ENCODE data around the gene DPP7. TPM values are rescaled to one million over a fixed set of nuclear protein-coding genes. Genes with fewer than 3 reads are reported as not detected.
A peak's percentile ranks its signal among the peaks of the same experiment; 100 is the strongest.

Gene DPP7
- total RNA-seq, 2 experiments from 2014 or later, result 248 TPM

GRCh38 chr9:137146527-137146918, 32.0 kb upstream of the DPP7 start:
- DNase-seq (no peak), ATAC-seq (no peak)
- H3K27ac Mint-ChIP-seq, result no peak overlapping the region
- no peaks in the 10 kb centered on the region for H3K9me3 Mint-ChIP-seq (ENCODE audit: insufficient read depth)
- no peaks in the 10 kb centered on the region for H3K36me3 Mint-ChIP-seq (ENCODE audit: low read depth)
- H3K4me1 Mint-ChIP-seq (ENCODE audit: low read depth), result peaks cover 7% of the 10 kb centered on the region
- no peak overlapping the region for H3K4me3 Mint-ChIP-seq
- ChIA-PET POLR2A (interaction anchor here (1.0 kb wide), 1 partner anchor 42 kb away, joined by 3 read pairs; no protein-coding TSS in a partner anchor), CTCF (no interaction called here)
- H3K27me3 Mint-ChIP-seq (ENCODE audit: low read depth), result peaks cover 10% of the 10 kb centered on the region

GRCh38 chr9:137145731-137146526, 31.4 kb upstream of the DPP7 start:
- no peaks in the 10 kb centered on the region for H3K36me3 Mint-ChIP-seq (ENCODE audit: low read depth)
- peaks cover 10% of the 10 kb centered on the region for H3K27me3 Mint-ChIP-seq (ENCODE audit: low read depth)
- no peak overlapping the region for H3K27ac Mint-ChIP-seq
- H3K4me3 Mint-ChIP-seq, result no peak overlapping the region
- ChIA-PET POLR2A (interaction anchor here (1.0 kb wide), 1 partner anchor 43 kb away, joined by 3 read pairs; no protein-coding TSS in a partner anchor), CTCF (no interaction called here)
- no peak for DNase-seq
- ATAC-seq, result no peak
- peaks cover 4% of the 10 kb centered on the region for H3K4me1 Mint-ChIP-seq (ENCODE audit: low read depth)
- no peaks in the 10 kb centered on the region for H3K9me3 Mint-ChIP-seq (ENCODE audit: insufficient read depth)

GRCh38 chr9:137143459-137143858, 28.9 kb upstream of the DPP7 start:
- Mint-ChIP-seq H3K27ac (no peak overlapping the region), H3K4me1 (ENCODE audit: low read depth) (peaks cover 14% of the 10 kb centered on the region), H3K36me3 (ENCODE audit: low read depth) (no peaks in the 10 kb centered on the region), H3K9me3 (ENCODE audit: insufficient read depth) (no peaks in the 10 kb centered on the region), H3K27me3 (ENCODE audit: low read depth) (peaks cover 22% of the 10 kb centered on the region), H3K4me3 (no peak overlapping the region)
- POLR2A ChIA-PET, result no interaction called here
- ATAC-seq (no peak), DNase-seq (no peak)
- CTCF ChIA-PET, result no interaction called here

- Mint-ChIP-seq H3K27ac (no peak overlapping the region), H3K9me3 (ENCODE audit: insufficient read depth) (no peaks in the 10 kb centered on the region), H3K27me3 (ENCODE audit: low read depth) (peaks cover 31% of the 10 kb centered on the region), H3K4me1 (ENCODE audit: low read depth) (peaks cover 14% of the 10 kb centered on the region), H3K36me3 (ENCODE audit: low read depth) (no peaks in the 10 kb centered on the region), H3K4me3 (no peak overlapping the region)
- ChIA-PET CTCF (no interaction called here), POLR2A (no interaction called here)
- ATAC-seq, result no peak
- DNase-seq, result no peak
Observed at GRCh38 chr9:137141976-137142936, 27.7 kb upstream of the DPP7 start.

GRCh38 chr9:137141050-137141810, 26.7 kb upstream of the DPP7 start:
- DNase-seq (no peak), ATAC-seq (no peak)
- peaks cover 14% of the 10 kb centered on the region for H3K4me1 Mint-ChIP-seq (ENCODE audit: low read depth)
- no peak overlapping the region for H3K4me3 Mint-ChIP-seq
- POLR2A ChIA-PET, result no interaction called here
- no peaks in the 10 kb centered on the region for H3K9me3 Mint-ChIP-seq (ENCODE audit: insufficient read depth)
- CTCF ChIA-PET, result no interaction called here
- no peaks in the 10 kb centered on the region for H3K36me3 Mint-ChIP-seq (ENCODE audit: low read depth)
- no peak overlapping the region for H3K27ac Mint-ChIP-seq
- peaks cover 34% of the 10 kb centered on the region for H3K27me3 Mint-ChIP-seq (ENCODE audit: low read depth)

- Mint-ChIP-seq H3K27me3 (ENCODE audit: low read depth) (peaks cover 39% of the 10 kb centered on the region), H3K36me3 (ENCODE audit: low read depth) (no peaks in the 10 kb centered on the region), H3K4me1 (ENCODE audit: low read depth) (peaks cover 14% of the 10 kb centered on the region), H3K4me3 (no peak overlapping the region), H3K9me3 (ENCODE audit: insufficient read depth) (no peaks in the 10 kb centered on the region), H3K27ac (no peak overlapping the region)
- DNase-seq (no peak), ATAC-seq (no peak)
- ChIA-PET CTCF (no interaction called here), POLR2A (interaction anchor here (1.0 kb wide), 1 partner anchor 11 kb away, joined by 3 read pairs; no protein-coding TSS in a partner anchor)
Observed at GRCh38 chr9:137140151-137141012, 25.8 kb upstream of the DPP7 start.

- Mint-ChIP-seq H3K9me3 (ENCODE audit: insufficient read depth) (no peaks in the 10 kb centered on the region), H3K27ac (no peak overlapping the region), H3K4me3 (no peak overlapping the region), H3K27me3 (ENCODE audit: low read depth) (peaks cover 39% of the 10 kb centered on the region), H3K4me1 (ENCODE audit: low read depth) (peaks cover 14% of the 10 kb centered on the region), H3K36me3 (ENCODE audit: low read depth) (no peaks in the 10 kb centered on the region)
- POLR2A ChIA-PET, result interaction anchor here (1.0 kb wide), 1 partner anchor 10 kb away, joined by 3 read pairs; no protein-coding TSS in a partner anchor
- DNase-seq (no peak), ATAC-seq (peak; percentile 41)
- CTCF ChIA-PET, result no interaction called here
Observed at GRCh38 chr9:137139468-137140150, 25.1 kb upstream of the DPP7 start.

- DNase-seq (peak; percentile 54), ATAC-seq (peak; percentile 84)
- Mint-ChIP-seq H3K4me1 (ENCODE audit: low read depth) (peaks cover 14% of the 10 kb centered on the region), H3K9me3 (ENCODE audit: insufficient read depth) (no peaks in the 10 kb centered on the region), H3K36me3 (ENCODE audit: low read depth) (no peaks in the 10 kb centered on the region), H3K27me3 (ENCODE audit: low read depth) (peaks cover 41% of the 10 kb centered on the region), H3K4me3 (no peak within 1 kb of the TSS), H3K27ac (no peak within 1 kb of the TSS)
- CTCF ChIA-PET, result no interaction called here
- POLR2A ChIA-PET, result interaction anchor here (1.0 to 2.0 kb wide), 2 partner anchors 10 to 11 kb away, joined by 3 to 4 read pairs; no protein-coding TSS in a partner anchor
Observed at GRCh38 chr9:137138722-137139467, 24.4 kb upstream of the DPP7 start, which contains the start of gene GRIN1. TSS of gene GRIN1 (plus strand) at chr9:137139154. CDS start at chr9:137139487, 333 bp downstream.

GRCh38 chr9:137138058-137138721, 23.7 kb upstream of the DPP7 start:
- POLR2A ChIA-PET, result interaction anchor here (1.0 to 2.0 kb wide), 2 partner anchors 9 to 12 kb away, joined by 3 to 4 read pairs; no protein-coding TSS in a partner anchor
- DNase-seq (no peak), ATAC-seq (no peak)
- Mint-ChIP-seq H3K27ac (no peak overlapping the region), H3K4me1 (ENCODE audit: low read depth) (peaks cover 14% of the 10 kb centered on the region), H3K9me3 (ENCODE audit: insufficient read depth) (no peaks in the 10 kb centered on the region), H3K4me3 (no peak overlapping the region), H3K27me3 (ENCODE audit: low read depth) (peaks cover 43% of the 10 kb centered on the region), H3K36me3 (ENCODE audit: low read depth) (no peaks in the 10 kb centered on the region)
- CTCF ChIA-PET, result interaction anchor here (1.6 kb wide), 1 partner anchor 98 kb away, joined by 3 read pairs; no protein-coding TSS in a partner anchor

All from activated CD8-positive, alpha-beta T cell treated with anti-CD3 and anti-CD28 coated beads, Interleukin-2, amount 10 ng/mL, durations not matched to agents 7 days and 5 days (primary cell).